Gastrocnemius medialis (tissue), 4 donors: ENCODE results near the gene ITPRIP. TPM values are rescaled to one million over a fixed set of nuclear protein-coding genes. Genes with fewer than 3 reads are reported as not detected.

ENCODE experiments used
- ATAC-seq, 2 donors: fragments of 150-250 bp; one replicate each; pipeline ENCODE4 v1.9.1; 2016
- DNase-seq, 2 donors: peaks; one replicate each; pipeline ENCODE4 v3.0.0-alpha.2; 2019
- H3K27ac ChIP-seq, 4 donors: fragments of 200-600 bp; sonication (generic); 1 replicate in 1 of 4; 2 replicates in 3 of 4; pipeline ENCODE4 v1.5.1; 2016 to 2018; ENCODE audit warnings: mild to moderate bottlenecking in 2 of 4, moderate library complexity in 1 of 4
- H3K27me3 ChIP-seq, 3 donors: fragments of 200-600 bp; sonication (generic) in 2 of 3; 1 replicate in 1 of 3; 2 replicates in 2 of 3; pipeline versions ENCODE4 v1.5.1 to v1.6.0; 2016 to 2019; ENCODE audit warnings: mild to moderate bottlenecking in 1 of 3, moderate library complexity in 1 of 3
- H3K36me3 ChIP-seq, 2 donors: fragments of 200-600 bp; sonication (generic) in 1 of 2; one replicate each; pipeline ENCODE4 v1.5.1; 2017 to 2018
- H3K4me1 ChIP-seq, 2 donors: fragments of 200-600 bp; sonication (generic) in 1 of 2; one replicate each; pipeline ENCODE4 v1.5.1; 2016 to 2017; ENCODE audit warnings: mild to moderate bottlenecking in 2 of 2
- H3K4me3 ChIP-seq, 4 donors: fragments of 200-600 bp; sonication (generic) in 3 of 4; 1 replicate in 1 of 4; 2 replicates in 3 of 4; pipeline ENCODE4 v1.5.1; 2016 to 2019; ENCODE audit warnings: mild to moderate bottlenecking in 2 of 4
- H3K9me3 ChIP-seq, 3 donors: fragments of 200-600 bp; sonication (generic) in 2 of 3; 1 replicate in 1 of 3; 2 replicates in 2 of 3; pipeline ENCODE4 v1.5.1; 2016 to 2019
- POLR2A ChIP-seq, 2 donors: fragments of 450-650 bp; IDR thresholded peaks; one replicate each; pipeline ENCODE4 v1.6.1; 2017; ENCODE audit warnings: antibody characterized with exemption in 2 of 2, mild to moderate bottlenecking in 2 of 2, moderate library complexity in 2 of 2
- in situ Hi-C, 4 donors: fragments of 200-750 bp; cut with MboI; loops; one replicate each; pipeline versions ENCODE4 v1.15.0 to v1.8.0; 2017; ENCODE audit warnings: low sequenced_read_pairs in 4 of 4
- intact Hi-C: fragments of 100-400 bp; cut with DNase I; formaldehyde crosslinking; loops from one replicate; pipeline ENCODE4 v1.15.1; 2023; ENCODE audit warnings: low total_unique reads
- total RNA-seq, 4 donors: library from RNA; depleted of rRNA; stranded (reverse); fragments of >200 nt; gene quantifications; one replicate each; pipeline versions ENCODE4 v1.1.0 to v1.2.3, GENCODE V29; 2016
- TF ChIP-seq, protein P1 (sequence below), 5 experiments: fragments of 450-650 bp in 3 of 5; fragments of 200-600 bp in 2 of 5; sonication (generic) in 2 of 5; IDR thresholded peaks in 4 of 5; conservative IDR thresholded peaks in 1 of 5; 1 replicate in 4 of 5; 2 replicates in 1 of 5; pipeline ENCODE4 v1.5.1; 2016 to 2019; ENCODE audit warnings: antibody characterized with exemption in 5 of 5, mild to moderate bottlenecking in 3 of 5, moderate library complexity in 3 of 5

ITPRIP gene
- total RNA-seq, 4 donors from 2014 or later = 5.0 to 19.9 (median 7.9) TPM

DNA sequence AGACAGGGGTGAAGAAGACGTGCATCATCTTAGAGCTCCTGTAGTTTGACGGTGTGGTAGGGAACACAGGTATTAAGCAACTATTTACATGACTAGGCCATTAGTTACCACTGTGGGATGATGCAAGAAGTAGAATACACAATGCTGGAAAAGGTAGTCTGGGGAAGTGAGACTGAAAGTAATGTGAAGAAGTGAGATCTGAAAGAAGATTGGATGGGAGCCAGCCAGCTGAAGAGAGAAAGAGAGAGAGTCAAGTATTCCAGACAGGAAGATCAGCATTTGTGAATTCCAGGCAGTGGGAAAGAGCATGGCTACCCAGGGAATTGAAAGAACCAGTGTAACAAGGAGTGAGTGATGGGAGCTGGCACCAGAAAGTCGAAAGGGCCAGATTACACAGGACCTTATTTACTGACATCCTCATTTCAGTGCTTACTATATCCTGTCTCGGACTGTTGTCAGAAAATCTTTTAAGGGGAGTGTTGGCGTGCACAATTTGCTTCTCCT, 11.4 kb upstream of the ITPRIP start:
- peak overlapping the region in 3 of 4 donors; percentile 7 to 27 (median 9) for H3K4me3 ChIP-seq
- ATAC-seq = peak; percentile 25 to 28
- H3K36me3 ChIP-seq = no peaks in the 10 kb centered on the region
- no peaks in the 10 kb centered on the region for H3K27me3 ChIP-seq
- in situ Hi-C loops (loop anchor here (5.0 kb wide), 3 partner anchors 47 to 57 kb away; no protein-coding TSS in a partner anchor), intact Hi-C loops (loop anchor here (1.0 to 5.0 kb wide), 3 partner anchors 44 to 462 kb away; no protein-coding TSS in a partner anchor)
- H3K9me3 ChIP-seq = no peaks in the 10 kb centered on the region
- peaks cover 11 to 22% of the 10 kb centered on the region in 2 donors for H3K4me1 ChIP-seq
- TF ChIP-seq, protein P1, sequence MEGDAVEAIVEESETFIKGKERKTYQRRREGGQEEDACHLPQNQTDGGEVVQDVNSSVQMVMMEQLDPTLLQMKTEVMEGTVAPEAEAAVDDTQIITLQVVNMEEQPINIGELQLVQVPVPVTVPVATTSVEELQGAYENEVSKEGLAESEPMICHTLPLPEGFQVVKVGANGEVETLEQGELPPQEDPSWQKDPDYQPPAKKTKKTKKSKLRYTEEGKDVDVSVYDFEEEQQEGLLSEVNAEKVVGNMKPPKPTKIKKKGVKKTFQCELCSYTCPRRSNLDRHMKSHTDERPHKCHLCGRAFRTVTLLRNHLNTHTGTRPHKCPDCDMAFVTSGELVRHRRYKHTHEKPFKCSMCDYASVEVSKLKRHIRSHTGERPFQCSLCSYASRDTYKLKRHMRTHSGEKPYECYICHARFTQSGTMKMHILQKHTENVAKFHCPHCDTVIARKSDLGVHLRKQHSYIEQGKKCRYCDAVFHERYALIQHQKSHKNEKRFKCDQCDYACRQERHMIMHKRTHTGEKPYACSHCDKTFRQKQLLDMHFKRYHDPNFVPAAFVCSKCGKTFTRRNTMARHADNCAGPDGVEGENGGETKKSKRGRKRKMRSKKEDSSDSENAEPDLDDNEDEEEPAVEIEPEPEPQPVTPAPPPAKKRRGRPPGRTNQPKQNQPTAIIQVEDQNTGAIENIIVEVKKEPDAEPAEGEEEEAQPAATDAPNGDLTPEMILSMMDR (IDR thresholded peaks at IDR 0.05 in 4 of 5, conservative IDR thresholded peaks at IDR 0.05 in 1 of 5) = no peak
- no peak for TF ChIP-seq POLR2A (IDR thresholded peaks at IDR 0.05)
- no peak for DNase-seq
- peak overlapping the region; percentile 55 to 63 (median 60) for H3K27ac ChIP-seq

- H3K27me3 ChIP-seq = no peaks in the 10 kb centered on the region
- ATAC-seq (no peak), DNase-seq (no peak)
- no peaks in the 10 kb centered on the region for H3K9me3 ChIP-seq
- H3K4me3 ChIP-seq = no peak overlapping the region
- TF ChIP-seq POLR2A (IDR thresholded peaks at IDR 0.05) = no peak
- TF ChIP-seq, protein P1 (IDR thresholded peaks at IDR 0.05 in 4 of 5, conservative IDR thresholded peaks at IDR 0.05 in 1 of 5) = no peak
- in situ Hi-C loops = loop anchor here (5.0 kb wide), 3 partner anchors 46 to 56 kb away; no protein-coding TSS in a partner anchor
- H3K27ac ChIP-seq = no peak overlapping the region
- no peaks in the 10 kb centered on the region for H3K36me3 ChIP-seq
- intact Hi-C loops = loop anchor here (5.0 kb wide), 1 partner anchor 461 kb away; no protein-coding TSS in a partner anchor
- peaks cover 8 to 15% of the 10 kb centered on the region in 2 donors for H3K4me1 ChIP-seq
Observed at GRCh38 chr10:104348601-104349000, 10.3 kb upstream of the ITPRIP start.

- no peaks in the 10 kb centered on the region for H3K27me3 ChIP-seq
- no peaks in the 10 kb centered on the region for H3K9me3 ChIP-seq
- H3K27ac ChIP-seq = no peak overlapping the region
- DNase-seq (no peak), ATAC-seq (no peak)
- TF ChIP-seq, protein P1 (IDR thresholded peaks at IDR 0.05 in 4 of 5, conservative IDR thresholded peaks at IDR 0.05 in 1 of 5) = no peak
- TF ChIP-seq POLR2A (IDR thresholded peaks at IDR 0.05) = no peak
- no peaks in the 10 kb centered on the region for H3K36me3 ChIP-seq
- in situ Hi-C loops = loop anchor here (5.0 kb wide), 3 partner anchors 45 to 55 kb away; no protein-coding TSS in a partner anchor
- no peak overlapping the region for H3K4me3 ChIP-seq
- intact Hi-C loops = loop anchor here (5.0 kb wide), 1 partner anchor 460 kb away; no protein-coding TSS in a partner anchor
- peaks cover 0 to 10% of the 10 kb centered on the region in 2 donors for H3K4me1 ChIP-seq
Observed at GRCh38 chr10:104347295-104348045, 9.2 kb upstream of the ITPRIP start.

- Histone ChIP-seq H3K27ac (no peak overlapping the region), H3K4me3 (no peak overlapping the region), H3K27me3 (no peaks in the 10 kb centered on the region), H3K4me1 (peaks cover 0 to 10% of the 10 kb centered on the region in 2 donors), H3K36me3 (no peaks in the 10 kb centered on the region), H3K9me3 (no peaks in the 10 kb centered on the region)
- ATAC-seq (no peak), DNase-seq (no peak)
- TF ChIP-seq, protein P1 (IDR thresholded peaks at IDR 0.05 in 4 of 5, conservative IDR thresholded peaks at IDR 0.05 in 1 of 5) = no peak
- TF ChIP-seq POLR2A (IDR thresholded peaks at IDR 0.05) = no peak
- in situ Hi-C loops = loop anchor here (5.0 kb wide), 3 partner anchors 44 to 54 kb away; no protein-coding TSS in a partner anchor
- intact Hi-C loops = loop anchor here (5.0 kb wide), 1 partner anchor 459 kb away; no protein-coding TSS in a partner anchor
Observed at GRCh38 chr10:104345941-104346340, 7.7 kb upstream of the ITPRIP start.
